Measurements from ENCODE around the gene LTBP1. TPM values are rescaled to one million over a fixed set of nuclear protein-coding genes. Genes with fewer than 3 reads are reported as not detected.

Gene LTBP1
- total RNA-seq, 3 donors from 2014 or later = 13.3 to 18.7 (median 17.4) TPM

- H3K4me1 ChIP-seq = no peaks in the 10 kb centered on the region
- no peaks in the 10 kb centered on the region for H3K36me3 ChIP-seq
- H3K27ac ChIP-seq = no peak overlapping the region
- no peak for DNase-seq (ENCODE audit: low spot score in 2 of 2)
- intact Hi-C loops (cut with DNase I; ENCODE audit: low total_unique reads) = no loop called here
- H3K4me3 ChIP-seq = no peak overlapping the region
- H3K9me3 ChIP-seq = peaks cover 0 to 8% of the 10 kb centered on the region in 2 donors
- TF ChIP-seq CTCF (IDR thresholded peaks at IDR 0.05) (no peak), POLR2A (IDR thresholded peaks at IDR 0.05) (no peak), POLR2AphosphoS5 (IDR thresholded peaks at IDR 0.05) (no peak)
- no peaks in the 10 kb centered on the region for H3K27me3 ChIP-seq
These were observed 76.4 kb downstream of the LTBP1 start for GRCh38 chr2:33022989-33023727.

GRCh38 chr2:33023728-33024500 is 77.2 kb downstream of the LTBP1 start:
- intact Hi-C loops (cut with DNase I; ENCODE audit: low total_unique reads) = no loop called here
- Histone ChIP-seq H3K4me3 (no peak overlapping the region), H3K4me1 (no peaks in the 10 kb centered on the region), H3K27me3 (no peaks in the 10 kb centered on the region), H3K9me3 (peaks cover 0 to 8% of the 10 kb centered on the region in 2 donors), H3K27ac (no peak overlapping the region), H3K36me3 (no peaks in the 10 kb centered on the region)
- DNase-seq (ENCODE audit: low spot score in 2 of 2) = no peak
- no peak for TF ChIP-seq POLR2AphosphoS5 (IDR thresholded peaks at IDR 0.05)
- TF ChIP-seq CTCF (IDR thresholded peaks at IDR 0.05) = no peak
- no peak for TF ChIP-seq POLR2A (IDR thresholded peaks at IDR 0.05)

- DNase-seq (ENCODE audit: low spot score in 2 of 2) = no peak
- intact Hi-C loops (cut with DNase I; ENCODE audit: low total_unique reads) = no loop called here
- Histone ChIP-seq H3K27me3 (no peaks in the 10 kb centered on the region), H3K4me3 (no peak overlapping the region), H3K36me3 (no peaks in the 10 kb centered on the region), H3K27ac (no peak overlapping the region), H3K9me3 (peaks cover 0 to 8% of the 10 kb centered on the region in 2 donors), H3K4me1 (no peaks in the 10 kb centered on the region)
- no peak for TF ChIP-seq POLR2A (IDR thresholded peaks at IDR 0.05)
- no peak for TF ChIP-seq CTCF (IDR thresholded peaks at IDR 0.05)
- TF ChIP-seq POLR2AphosphoS5 (IDR thresholded peaks at IDR 0.05) = no peak
These were observed 78.0 kb downstream of the LTBP1 start for GRCh38 chr2:33024758-33025157.

- Histone ChIP-seq H3K9me3 (peaks cover 0 to 7% of the 10 kb centered on the region in 2 donors), H3K4me3 (no peak overlapping the region), H3K36me3 (no peaks in the 10 kb centered on the region), H3K4me1 (no peaks in the 10 kb centered on the region), H3K27me3 (no peaks in the 10 kb centered on the region), H3K27ac (no peak overlapping the region)
- intact Hi-C loops (cut with DNase I; ENCODE audit: low total_unique reads) = no loop called here
- DNase-seq (ENCODE audit: low spot score in 2 of 2) = no peak
- TF ChIP-seq POLR2AphosphoS5 (IDR thresholded peaks at IDR 0.05) (no peak), POLR2A (IDR thresholded peaks at IDR 0.05) (no peak), CTCF (IDR thresholded peaks at IDR 0.05) (no peak)
These were observed 82.7 kb downstream of the LTBP1 start for GRCh38 chr2:33029459-33029858.

- no peaks in the 10 kb centered on the region for H3K4me1 ChIP-seq
- no peak overlapping the region for H3K4me3 ChIP-seq
- no peak overlapping the region for H3K27ac ChIP-seq
- H3K27me3 ChIP-seq = no peaks in the 10 kb centered on the region
- H3K36me3 ChIP-seq = no peaks in the 10 kb centered on the region
- H3K9me3 ChIP-seq = peaks cover 0 to 2% of the 10 kb centered on the region in 2 donors
- DNase-seq (ENCODE audit: low spot score in 2 of 2) = no peak
- intact Hi-C loops (cut with DNase I; ENCODE audit: low total_unique reads) = no loop called here
- no peak for TF ChIP-seq POLR2A (IDR thresholded peaks at IDR 0.05)
- TF ChIP-seq POLR2AphosphoS5 (IDR thresholded peaks at IDR 0.05) = no peak
- no peak for TF ChIP-seq CTCF (IDR thresholded peaks at IDR 0.05)
These were observed 83.2 kb downstream of the LTBP1 start for GRCh38 chr2:33029926-33030325.

All from breast epithelium (tissue), 4 donors.